HepG2 (cell line): ENCODE measurements around the gene OPRL1. TPM values are rescaled to one million over a fixed set of nuclear protein-coding genes. Genes with fewer than 3 reads are reported as not detected.

Experiments used
- CREM ChIP-seq, 2 experiments: sonication (generic) in 1 of 2; formaldehyde crosslinking in 1 of 2; IDR thresholded peaks; 2 replicates each; pipeline versions ENCODE4 v1.4.0 to v1.6.1; 2016 to 2020; ENCODE audit warnings: antibody characterized with exemption in 1 of 2, mild to moderate bottlenecking in 1 of 2, missing genetic modification reagents in 1 of 2
- ETV6 ChIP-seq: sonication (generic); formaldehyde crosslinking; conservative IDR thresholded peaks from 2 replicates; pipeline ENCODE4 v1.4.0; 2020; ENCODE audit warnings: missing genetic modification reagents
- HDAC2 ChIP-seq: sonication (generic); formaldehyde crosslinking; IDR thresholded peaks from 2 replicates; pipeline ENCODE4 v1.4.0; 2020; ENCODE audit warnings: missing genetic modification reagents
- HMG20B ChIP-seq: conservative IDR thresholded peaks from 2 replicates; pipeline ENCODE4 v1.6.1; 2016; ENCODE audit warnings: missing genetic modification reagents, missing compliant biosample characterization
- HNF4A ChIP-seq: sonication (generic); formaldehyde crosslinking; IDR thresholded peaks from 2 replicates; pipeline ENCODE4 v1.4.0; 2020; ENCODE audit warnings: missing genetic modification reagents
- IRF2 ChIP-seq: IDR thresholded peaks from 2 replicates; pipeline ENCODE4 v1.6.1; 2018; ENCODE audit warnings: missing genetic modification reagents, missing compliant biosample characterization
- KLF6 ChIP-seq: IDR thresholded peaks from 2 replicates; pipeline ENCODE4 v1.8.0; 2016; ENCODE audit warnings: missing biosample characterization, missing genetic modification reagents
- MIER2 ChIP-seq: IDR thresholded peaks from 2 replicates; pipeline ENCODE4 v1.6.1; 2016; ENCODE audit warnings: missing biosample characterization, missing genetic modification reagents
- NR2F2 ChIP-seq: IDR thresholded peaks from 2 replicates; pipeline ENCODE4 v1.6.1; 2012; ENCODE audit warnings: low read depth, inconsistent platforms, borderline replicate concordance
- PBX2 ChIP-seq: IDR thresholded peaks from 2 replicates; pipeline ENCODE4 v1.6.1; 2016; ENCODE audit warnings: control low read depth
- SOX6 ChIP-seq, 2 experiments: fragments of 450-650 bp in 1 of 2; sonication (generic) in 1 of 2; formaldehyde crosslinking in 1 of 2; IDR thresholded peaks; 2 replicates each; pipeline versions ENCODE4 v1.4.0 to v1.6.1; 2017 to 2020; ENCODE audit warnings: antibody characterized with exemption in 1 of 2, mild to moderate bottlenecking in 1 of 2, missing genetic modification reagents in 1 of 2
- ZNF335 ChIP-seq: sonication (generic); formaldehyde crosslinking; IDR thresholded peaks from 2 replicates; pipeline ENCODE4 v1.4.0; 2020; ENCODE audit warnings: missing genetic modification reagents
- ZNF883 ChIP-seq: sonication (generic); formaldehyde crosslinking; IDR thresholded peaks from 2 replicates; pipeline ENCODE4 v1.5.1; 2020; ENCODE audit warnings: mild to moderate bottlenecking, missing genetic modification reagents; ENCODE audit errors: not compliant biosample characterization
- polyA plus RNA-seq, 8 experiments: library from polyadenylated mRNA; depleted of rRNA in 3 of 8; stranded (reverse) in 7 of 8; unstranded in 1 of 8; fragments of >200 nt; fragmentation: Illumina TruSeq in 4 of 8; extraction: Trizol in 4 of 8; gene quantifications; 2 replicates each; pipeline versions ENCODE4 v1.2.1 to v1.2.3, GENCODE V29; 2011 to 2016; ENCODE audit warnings: low read depth in 4 of 8, missing spikeins in 1 of 8, mixed read lengths in 1 of 8; ENCODE audit not compliant: insufficient read depth in 1 of 8
- total RNA-seq, 5 experiments: library from RNA; depleted of rRNA; stranded (reverse); fragments of >200 nt; fragmentation: Illumina TruSeq; extraction: Trizol; gene quantifications; 2 replicates each; pipeline ENCODE4 v1.2.3, GENCODE V29; 2016; ENCODE audit warnings: low read depth in 1 of 5
- TF ChIP-seq, protein P1 (sequence below): IDR thresholded peaks from 2 replicates; pipeline ENCODE4 v1.6.1; 2016; ENCODE audit warnings: missing compliant biosample characterization, missing genetic modification reagents, borderline replicate concordance
- TF ChIP-seq, protein P2 (sequence below): sonication (generic); formaldehyde crosslinking; IDR thresholded peaks from 2 replicates; pipeline ENCODE4 v1.4.0; 2020; ENCODE audit warnings: mild to moderate bottlenecking, missing genetic modification reagents
- TF ChIP-seq, protein P3 (sequence below): sonication (generic); formaldehyde crosslinking; IDR thresholded peaks from 2 replicates; pipeline ENCODE4 v1.9.0; 2022; ENCODE audit warnings: low read depth, missing genetic modification reagents

OPRL1 gene
- total and polyA plus RNA-seq, 2 of the 13 experiments (the other 11 are each of a cell fraction or from before 2014, with no cell fraction given) = 0.35 to 0.71 TPM

- TF ChIP-seq, protein P1, sequence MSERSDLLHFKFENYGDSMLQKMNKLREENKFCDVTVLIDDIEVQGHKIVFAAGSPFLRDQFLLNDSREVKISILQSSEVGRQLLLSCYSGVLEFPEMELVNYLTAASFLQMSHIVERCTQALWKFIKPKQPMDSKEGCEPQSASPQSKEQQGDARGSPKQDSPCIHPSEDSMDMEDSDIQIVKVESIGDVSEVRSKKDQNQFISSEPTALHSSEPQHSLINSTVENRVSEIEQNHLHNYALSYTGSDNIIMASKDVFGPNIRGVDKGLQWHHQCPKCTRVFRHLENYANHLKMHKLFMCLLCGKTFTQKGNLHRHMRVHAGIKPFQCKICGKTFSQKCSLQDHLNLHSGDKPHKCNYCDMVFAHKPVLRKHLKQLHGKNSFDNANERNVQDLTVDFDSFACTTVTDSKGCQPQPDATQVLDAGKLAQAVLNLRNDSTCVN (CRISPR knock-in tag) = peak; percentile 47; the same call in 1 of the 2 replicates
- TF ChIP-seq HNF4A (CRISPR knock-in tag) (peak; percentile 51), PBX2 (CRISPR knock-in tag) (peak; percentile 50; the same call in 1 of the 2 replicates), KLF6 (CRISPR knock-in tag) (peak; percentile 34; the same call in 1 of the 2 replicates), HMG20B (peak; percentile 69; the same call in 1 of the 2 replicates), NR2F2 (0 out of 2 replicates have a peak, but pooled peaks have one; percentile 53), ETV6 (0 out of 2 replicates have a peak, but pooled peaks have one; percentile 49), IRF2 (CRISPR knock-in tag) (peak; percentile 27; the same call in 1 of the 2 replicates), ZNF335 (CRISPR knock-in tag) (0 out of 2 replicates have a peak, but pooled peaks have one; percentile 53), SOX6 (IDR thresholded peaks at IDR 0.05) (no peak), SOX6 (CRISPR knock-in tag; IDR thresholded peaks at IDR 0.05) (peak; percentile 32; the same call in 1 of the 2 replicates), ZNF883 (CRISPR knock-in tag) (no peak), HDAC2 (CRISPR knock-in tag) (0 out of 2 replicates have a peak, but pooled peaks have one; percentile 39), CREM (IDR thresholded peaks at IDR 0.05) (no peak), CREM (CRISPR knock-in tag; IDR thresholded peaks at IDR 0.05) (no peak), MIER2 (CRISPR knock-in tag) (0 out of 2 replicates have a peak, but pooled peaks have one; percentile 32)
- TF ChIP-seq, protein P2, sequence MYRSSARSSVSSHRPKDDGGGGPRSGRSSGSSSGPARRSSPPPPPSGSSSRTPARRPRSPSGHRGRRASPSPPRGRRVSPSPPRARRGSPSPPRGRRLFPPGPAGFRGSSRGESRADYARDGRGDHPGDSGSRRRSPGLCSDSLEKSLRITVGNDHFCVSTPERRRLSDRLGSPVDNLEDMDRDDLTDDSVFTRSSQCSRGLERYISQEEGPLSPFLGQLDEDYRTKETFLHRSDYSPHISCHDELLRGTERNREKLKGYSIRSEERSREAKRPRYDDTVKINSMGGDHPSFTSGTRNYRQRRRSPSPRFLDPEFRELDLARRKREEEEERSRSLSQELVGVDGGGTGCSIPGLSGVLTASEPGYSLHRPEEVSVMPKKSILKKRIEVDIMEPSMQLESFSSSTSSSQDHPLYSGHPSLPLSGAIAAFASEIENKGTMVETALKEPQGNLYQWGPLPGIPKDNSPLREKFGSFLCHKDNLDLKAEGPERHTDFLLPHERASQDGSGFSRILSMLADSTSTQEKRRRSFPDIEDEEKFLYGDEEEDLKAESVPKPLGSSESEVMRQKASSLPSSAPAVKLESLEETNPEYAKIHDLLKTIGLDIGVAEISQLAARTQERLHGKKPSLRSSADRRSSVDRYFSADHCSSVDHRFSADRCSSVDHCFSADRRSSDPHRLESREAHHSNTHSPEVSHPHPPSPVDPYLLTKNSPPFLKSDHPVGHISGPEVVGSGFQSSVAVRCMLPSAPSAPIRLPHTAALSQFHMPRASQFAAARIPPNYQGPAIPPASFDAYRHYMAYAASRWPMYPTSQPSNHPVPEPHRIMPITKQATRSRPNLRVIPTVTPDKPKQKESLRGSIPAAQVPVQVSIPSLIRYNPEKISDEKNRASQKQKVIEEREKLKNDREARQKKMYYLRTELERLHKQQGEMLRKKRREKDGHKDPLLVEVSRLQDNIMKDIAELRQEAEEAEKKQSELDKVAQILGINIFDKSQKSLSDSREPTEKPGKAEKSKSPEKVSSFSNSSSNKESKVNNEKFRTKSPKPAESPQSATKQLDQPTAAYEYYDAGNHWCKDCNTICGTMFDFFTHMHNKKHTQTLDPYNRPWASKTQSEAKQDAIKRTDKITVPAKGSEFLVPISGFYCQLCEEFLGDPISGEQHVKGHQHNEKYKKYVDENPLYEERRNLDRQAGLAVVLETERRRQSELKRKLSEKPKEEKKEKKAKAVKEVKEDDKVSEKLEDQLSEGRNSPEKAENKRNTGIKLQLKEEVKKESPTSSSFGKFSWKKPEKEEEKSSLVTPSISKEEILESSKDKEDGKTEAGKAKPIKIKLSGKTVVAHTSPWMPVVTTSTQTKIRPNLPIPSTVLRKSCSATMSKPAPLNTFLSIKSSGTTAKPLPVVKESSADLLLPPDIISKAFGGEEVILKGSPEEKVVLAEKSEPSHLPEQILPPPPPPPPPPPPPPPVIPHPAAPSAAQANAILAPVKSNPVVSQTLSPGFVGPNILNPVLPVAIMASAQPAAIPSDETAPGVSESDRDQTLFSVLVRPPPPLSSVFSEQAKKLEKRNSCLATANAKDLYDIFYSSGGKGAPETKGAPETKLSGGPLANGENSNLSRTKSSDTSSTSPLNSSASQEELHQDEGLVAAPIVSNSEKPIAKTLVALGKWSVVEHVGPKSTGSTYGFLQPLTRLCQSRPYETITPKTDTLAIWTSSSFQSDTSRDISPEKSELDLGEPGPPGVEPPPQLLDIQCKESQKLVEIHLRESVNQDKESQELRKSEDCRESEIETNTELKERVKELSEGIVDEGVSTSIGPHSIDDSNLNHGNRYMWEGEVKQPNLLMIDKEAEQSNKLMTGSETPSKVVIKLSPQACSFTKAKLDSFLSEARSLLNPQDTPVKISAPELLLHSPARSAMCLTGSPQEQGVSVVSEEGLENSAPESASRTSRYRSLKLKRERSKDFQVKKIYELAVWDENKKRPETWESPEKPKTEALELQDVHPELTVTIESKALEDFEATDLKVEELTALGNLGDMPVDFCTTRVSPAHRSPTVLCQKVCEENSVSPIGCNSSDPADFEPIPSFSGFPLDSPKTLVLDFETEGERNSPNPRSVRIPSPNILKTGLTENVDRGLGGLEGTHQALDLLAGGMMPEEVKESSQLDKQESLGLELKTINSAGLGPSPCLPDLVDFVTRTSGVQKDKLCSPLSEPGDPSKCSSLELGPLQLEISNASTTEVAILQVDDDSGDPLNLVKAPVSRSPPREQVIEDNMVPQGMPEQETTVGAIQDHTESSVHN (CRISPR knock-in tag) = no peak
- TF ChIP-seq, protein P3, sequence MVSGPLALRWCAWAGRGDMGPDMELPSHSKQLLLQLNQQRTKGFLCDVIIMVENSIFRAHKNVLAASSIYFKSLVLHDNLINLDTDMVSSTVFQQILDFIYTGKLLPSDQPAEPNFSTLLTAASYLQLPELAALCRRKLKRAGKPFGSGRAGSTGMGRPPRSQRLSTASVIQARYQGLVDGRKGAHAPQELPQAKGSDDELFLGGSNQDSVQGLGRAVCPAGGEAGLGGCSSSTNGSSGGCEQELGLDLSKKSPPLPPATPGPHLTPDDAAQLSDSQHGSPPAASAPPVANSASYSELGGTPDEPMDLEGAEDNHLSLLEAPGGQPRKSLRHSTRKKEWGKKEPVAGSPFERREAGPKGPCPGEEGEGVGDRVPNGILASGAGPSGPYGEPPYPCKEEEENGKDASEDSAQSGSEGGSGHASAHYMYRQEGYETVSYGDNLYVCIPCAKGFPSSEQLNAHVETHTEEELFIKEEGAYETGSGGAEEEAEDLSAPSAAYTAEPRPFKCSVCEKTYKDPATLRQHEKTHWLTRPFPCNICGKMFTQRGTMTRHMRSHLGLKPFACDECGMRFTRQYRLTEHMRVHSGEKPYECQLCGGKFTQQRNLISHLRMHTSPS (CRISPR knock-in tag) = 0 out of 2 replicates have a peak, but pooled peaks have one; percentile 37
These were observed 2.3 kb downstream of the OPRL1 start (continued) for GRCh38 chr20:64082126-64082731.
